Activated CD4-positive, alpha-beta memory T cell treated with anti-CD3 and anti-CD28 coated beads for 36 hours (primary cell): Measurements from ENCODE around the gene DCLRE1B. TPM values are rescaled to one million over a fixed set of nuclear protein-coding genes. Genes with fewer than 3 reads are reported as not detected.

Source experiments
- CTCF ChIA-PET: fragments of 350-600 bp; sonication (Branson Sonifier 250); formaldehyde crosslinking; loops from one replicate; lab custom pipeline; 2021; ENCODE audit warnings: antibody characterized with exemption, inconsistent platforms; lab: Charles Lee
- POLR2A ChIA-PET: fragments of 350-600 bp; sonication (Branson Sonifier 250); formaldehyde crosslinking; loops from one replicate; lab custom pipeline; 2021; ENCODE audit warnings: antibody characterized with exemption; lab: Charles Lee
- DNase-seq: peaks from one replicate; pipeline ENCODE4 v3.0.0-alpha.2; 2020
- H3K27ac Mint-ChIP-seq: one replicate; pipeline ENCODE4 v1.8.0; 2021; ENCODE audit warnings: mixed read lengths
- H3K27me3 Mint-ChIP-seq: one replicate; pipeline ENCODE4 v1.8.0; 2021; ENCODE audit warnings: mixed read lengths
- H3K36me3 Mint-ChIP-seq: one replicate; pipeline ENCODE4 v1.8.0; 2021; ENCODE audit warnings: mixed read lengths
- H3K4me1 Mint-ChIP-seq: one replicate; pipeline ENCODE4 v1.8.0; 2021; ENCODE audit warnings: low read depth, mixed read lengths
- H3K4me3 Mint-ChIP-seq: one replicate; pipeline ENCODE4 v1.8.0; 2021; ENCODE audit warnings: mild to moderate bottlenecking, mixed read lengths
- H3K9me3 Mint-ChIP-seq: one replicate; pipeline ENCODE4 v1.8.0; 2021; ENCODE audit warnings: mixed read lengths
- intact Hi-C: fragments of 100-400 bp; cut with micrococcal nuclease; formaldehyde crosslinking; loops from one replicate; pipeline ENCODE4 v1.15.1; 2023
- total RNA-seq, 2 experiments: library from RNA; stranded (reverse); gene quantifications; one replicate each; pipeline ENCODE4 v1.2.3, GENCODE V29; 2021

DCLRE1B gene
- total RNA-seq, 2 experiments from 2014 or later = 19.4 to 19.6 TPM

GRCh38 chr1:113904293-113904673, 843 bp upstream of the DCLRE1B start:
- no peak for DNase-seq
- Mint-ChIP-seq H3K27ac (peak overlapping the region; percentile 96), H3K27me3 (no peaks in the 10 kb centered on the region), H3K4me1 (peaks cover 42% of the 10 kb centered on the region), H3K36me3 (peaks cover 31% of the 10 kb centered on the region), H3K9me3 (no peaks in the 10 kb centered on the region), H3K4me3 (peak overlapping the region; percentile 94)
- POLR2A ChIA-PET = interaction anchor here (0.7 to 5.2 kb wide), 17 partner anchors 14 to 145 kb away, joined by 3 to 137 read pairs (median 4); partner anchors contain the start of genes HIPK1, PHTF1 and RSBN1
- CTCF ChIA-PET = interaction anchor here (0.9 to 5.5 kb wide), 16 partner anchors 8 to 832 kb away, joined by 3 to 56 read pairs (median 6); partner anchors contain the start of genes BCL2L15, HIPK1, LRIG2 and PHTF1
- intact Hi-C loops = loop anchor here (1.0 kb wide), 3 partner anchors 33 to 92 kb away; partner anchors contain the start of genes PTPN22 and RSBN1

DNA sequence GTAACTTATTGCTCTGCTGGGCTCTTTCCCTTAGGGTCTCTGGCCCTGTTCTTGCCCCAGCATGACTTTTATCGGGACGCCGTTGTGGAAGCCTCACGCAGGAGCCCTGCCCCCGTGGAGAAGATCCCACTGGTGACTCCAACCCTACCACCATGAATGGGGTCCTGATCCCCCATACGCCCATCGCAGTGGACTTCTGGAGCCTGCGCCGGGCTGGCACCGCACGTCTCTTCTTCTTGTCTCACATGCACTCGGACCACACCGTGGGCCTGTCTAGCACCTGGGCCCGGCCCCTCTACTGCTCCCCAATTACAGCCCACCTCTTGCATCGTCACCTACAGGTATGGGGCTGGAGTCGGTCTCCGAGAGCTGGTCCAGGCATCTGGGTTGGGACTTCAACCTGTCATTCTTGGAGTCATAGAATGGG, 322 bp downstream of the DCLRE1B start:
- Mint-ChIP-seq H3K4me1 (peaks cover 37% of the 10 kb centered on the region), H3K36me3 (peaks cover 30% of the 10 kb centered on the region), H3K4me3 (peak overlapping the region; percentile 94), H3K27me3 (no peaks in the 10 kb centered on the region), H3K27ac (peak overlapping the region; percentile 96), H3K9me3 (no peaks in the 10 kb centered on the region)
- ChIA-PET POLR2A (interaction anchor here (0.5 to 5.2 kb wide), 3 partner anchors 19 to 41 kb away, joined by 3 to 137 read pairs (median 4); partner anchors contain the start of gene HIPK1), CTCF (interaction anchor here (0.5 to 5.5 kb wide), 9 partner anchors 10 to 147 kb away, joined by 3 to 56 read pairs (median 7); partner anchors contain the start of genes BCL2L15, HIPK1 and PHTF1)
- intact Hi-C loops = loop anchor here (1.0 kb wide), 1 partner anchor 24 kb away; the partner anchor contains the start of gene HIPK1
- peak; percentile 42 for DNase-seq

DNA sequence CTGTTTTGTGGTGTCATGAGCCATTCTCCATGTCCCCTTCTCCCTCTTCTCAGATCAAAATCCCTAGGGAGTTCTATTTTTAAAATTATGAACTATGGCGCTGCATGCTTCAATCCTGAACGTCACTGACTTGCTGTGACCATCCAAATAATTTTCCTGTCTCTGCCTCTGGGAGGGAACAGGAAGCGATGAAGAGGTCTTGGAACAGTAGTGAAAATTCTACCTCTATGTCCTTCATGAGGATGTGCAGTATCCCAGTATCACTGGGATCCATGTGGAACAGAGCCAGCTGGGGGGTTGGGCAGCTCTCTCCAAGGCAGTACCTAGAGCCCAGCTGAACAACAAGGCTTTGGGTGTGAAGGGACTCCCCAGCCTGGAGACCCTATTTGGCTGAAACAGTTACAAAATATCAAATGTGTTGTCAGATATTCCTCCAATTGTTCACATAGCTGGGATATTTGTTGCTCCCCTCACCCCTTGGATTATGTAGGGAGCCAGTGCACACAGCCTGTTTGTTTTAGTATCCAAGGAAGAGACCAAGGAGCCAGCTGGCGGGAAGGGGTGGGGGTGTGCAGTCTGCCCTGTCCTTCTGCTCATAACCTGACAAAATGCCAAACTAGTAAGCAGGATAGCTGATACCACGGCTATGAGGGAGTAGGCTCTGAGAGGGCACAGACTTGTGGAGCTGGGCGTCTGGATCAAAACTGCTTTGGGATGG, 7.6 kb downstream of the DCLRE1B start:
- no peak for DNase-seq
- intact Hi-C loops = no loop called here
- peaks cover 5% of the 10 kb centered on the region for H3K4me1 Mint-ChIP-seq
- no peak overlapping the region for H3K4me3 Mint-ChIP-seq
- no peaks in the 10 kb centered on the region for H3K9me3 Mint-ChIP-seq
- CTCF ChIA-PET = interaction anchor here (0.7 to 0.8 kb wide), 3 partner anchors 9 to 23 kb away, joined by 3 read pairs; partner anchors contain the start of gene HIPK1
- H3K36me3 Mint-ChIP-seq = peaks cover 25% of the 10 kb centered on the region
- POLR2A ChIA-PET = no interaction called here
- no peak overlapping the region for H3K27ac Mint-ChIP-seq
- no peaks in the 10 kb centered on the region for H3K27me3 Mint-ChIP-seq

DNA sequence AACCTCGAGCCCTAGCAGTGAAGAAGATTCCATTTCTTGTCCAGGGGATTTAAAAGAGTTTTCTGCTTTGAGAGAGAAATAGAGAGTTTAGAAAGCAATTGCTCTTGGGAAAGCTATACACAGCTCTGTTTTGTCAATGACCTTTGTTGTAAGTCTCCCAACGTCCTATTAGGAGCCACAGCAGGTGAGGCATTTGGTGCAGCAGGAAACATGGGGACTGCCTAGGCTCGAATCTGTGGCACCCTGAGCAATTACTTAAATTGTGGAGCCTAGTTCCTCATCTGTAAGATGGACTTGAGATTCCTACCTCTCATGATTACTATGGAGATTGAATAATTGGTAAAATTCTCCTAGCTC, 8.2 kb downstream of the DCLRE1B start:
- H3K27me3 Mint-ChIP-seq = no peaks in the 10 kb centered on the region
- no peak overlapping the region for H3K4me3 Mint-ChIP-seq
- peaks cover 20% of the 10 kb centered on the region for H3K36me3 Mint-ChIP-seq
- CTCF ChIA-PET = interaction anchor here (0.7 kb wide), 2 partner anchors 16 to 24 kb away, joined by 3 read pairs; partner anchors contain the start of gene HIPK1
- H3K27ac Mint-ChIP-seq = no peak overlapping the region
- intact Hi-C loops = no loop called here
- no peak for DNase-seq
- POLR2A ChIA-PET = no interaction called here
- no peaks in the 10 kb centered on the region for H3K9me3 Mint-ChIP-seq
- peaks cover 9% of the 10 kb centered on the region for H3K4me1 Mint-ChIP-seq

DNA sequence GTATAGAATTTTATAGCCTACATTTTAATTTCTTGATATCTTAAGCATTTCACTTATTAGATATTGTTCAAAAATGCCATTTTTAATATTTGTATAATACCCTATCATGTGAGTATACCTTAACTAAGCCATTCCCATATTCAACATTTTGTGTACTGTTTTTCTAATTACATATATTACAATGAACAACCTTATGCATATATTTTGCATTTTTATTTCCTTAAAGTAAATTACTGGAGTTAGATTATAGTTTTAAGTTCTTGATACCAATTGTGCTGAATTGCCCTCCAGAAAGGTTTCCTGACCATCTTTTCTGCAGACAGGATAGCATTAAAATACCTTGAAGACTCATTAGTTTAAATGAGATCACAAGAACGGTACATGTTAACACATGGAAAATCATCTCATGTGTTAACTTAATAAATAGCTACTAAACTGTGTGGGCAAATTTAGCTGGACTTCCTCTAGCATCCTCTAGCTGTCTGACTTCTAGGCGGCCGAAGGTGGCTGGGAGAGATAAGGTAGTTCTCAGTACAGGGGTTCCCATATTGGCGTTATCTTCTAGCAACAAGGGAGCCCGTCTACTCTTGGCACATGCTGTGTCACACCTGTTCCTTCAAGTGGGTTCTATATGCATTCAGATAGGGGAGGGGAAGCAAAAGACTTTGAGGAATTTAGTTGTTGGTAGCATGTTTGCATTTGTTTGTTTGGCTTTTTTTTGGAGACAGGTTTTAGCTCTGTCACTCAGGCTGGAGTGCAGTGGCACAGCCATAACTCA, 8.9 kb downstream of the DCLRE1B start:
- POLR2A ChIA-PET = no interaction called here
- no peaks in the 10 kb centered on the region for H3K9me3 Mint-ChIP-seq

GRCh38 chr1:113916974-113917373, 11.8 kb downstream of the DCLRE1B start:
- Mint-ChIP-seq H3K27ac (no peak overlapping the region), H3K4me1 (peaks cover 7% of the 10 kb centered on the region), H3K36me3 (peaks cover under 1% of the 10 kb centered on the region), H3K27me3 (no peaks in the 10 kb centered on the region), H3K4me3 (no peak overlapping the region), H3K9me3 (no peaks in the 10 kb centered on the region)
- intact Hi-C loops = no loop called here
- no peak for DNase-seq
- ChIA-PET POLR2A (interaction anchor here (0.6 to 1.8 kb wide), 2 partner anchors 12 to 42 kb away, joined by 3 to 5 read pairs; partner anchors contain the start of gene HIPK1), CTCF (no interaction called here)

More for the DNA sequence above, 8.9 kb downstream of the DCLRE1B start:
- DNase-seq = no peak
- Mint-ChIP-seq H3K36me3 (peaks cover 18% of the 10 kb centered on the region), H3K4me3 (no peak overlapping the region), H3K4me1 (peaks cover 7% of the 10 kb centered on the region), H3K27me3 (no peaks in the 10 kb centered on the region), H3K27ac (no peak overlapping the region)
- intact Hi-C loops = no loop called here
- CTCF ChIA-PET = interaction anchor here (0.7 kb wide), 1 partner anchor 15 kb away, joined by 3 read pairs; the partner anchor contains the start of gene HIPK1

DNA sequence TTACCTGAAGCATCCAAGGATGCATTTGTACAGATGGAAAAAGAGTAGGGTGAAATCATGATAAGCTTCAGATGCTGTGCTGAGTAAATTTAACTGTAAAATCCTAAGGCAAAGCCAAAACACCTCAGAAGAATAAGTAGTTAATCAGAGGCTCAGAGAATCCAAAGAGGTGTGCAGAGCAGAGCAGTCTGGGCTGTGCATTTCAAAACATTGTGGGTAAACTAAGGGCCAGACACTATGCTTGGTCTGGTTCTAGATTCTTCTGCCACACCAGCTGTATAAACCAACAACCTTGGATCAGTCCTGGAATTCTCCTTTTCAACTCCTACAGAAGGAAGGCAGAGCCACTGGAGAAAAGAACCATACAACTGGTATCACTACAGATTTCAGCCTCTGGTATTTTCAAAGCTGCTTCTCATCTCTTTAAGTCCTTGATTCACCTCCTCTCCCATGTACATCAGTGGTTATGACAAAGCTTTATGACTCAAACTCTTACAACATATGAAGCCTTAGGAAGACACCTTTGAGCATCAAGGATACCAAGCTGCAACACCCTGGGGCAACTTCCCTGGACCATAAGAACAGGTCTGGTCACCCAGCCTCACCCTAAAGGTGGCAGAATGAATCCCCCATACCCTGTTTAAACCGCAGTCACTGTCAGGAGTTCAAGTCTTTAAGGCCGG, 12.4 kb downstream of the DCLRE1B start:
- ChIA-PET CTCF (no interaction called here), POLR2A (interaction anchor here (0.6 to 1.8 kb wide), 2 partner anchors 12 to 42 kb away, joined by 3 to 5 read pairs; partner anchors contain the start of gene HIPK1)
- H3K9me3 Mint-ChIP-seq = no peaks in the 10 kb centered on the region
- intact Hi-C loops = no loop called here
- no peak overlapping the region for H3K27ac Mint-ChIP-seq
- peaks cover 7% of the 10 kb centered on the region for H3K4me1 Mint-ChIP-seq
- no peaks in the 10 kb centered on the region for H3K27me3 Mint-ChIP-seq
- H3K4me3 Mint-ChIP-seq = no peak overlapping the region
- no peak for DNase-seq
- H3K36me3 Mint-ChIP-seq = no peaks in the 10 kb centered on the region

DNA sequence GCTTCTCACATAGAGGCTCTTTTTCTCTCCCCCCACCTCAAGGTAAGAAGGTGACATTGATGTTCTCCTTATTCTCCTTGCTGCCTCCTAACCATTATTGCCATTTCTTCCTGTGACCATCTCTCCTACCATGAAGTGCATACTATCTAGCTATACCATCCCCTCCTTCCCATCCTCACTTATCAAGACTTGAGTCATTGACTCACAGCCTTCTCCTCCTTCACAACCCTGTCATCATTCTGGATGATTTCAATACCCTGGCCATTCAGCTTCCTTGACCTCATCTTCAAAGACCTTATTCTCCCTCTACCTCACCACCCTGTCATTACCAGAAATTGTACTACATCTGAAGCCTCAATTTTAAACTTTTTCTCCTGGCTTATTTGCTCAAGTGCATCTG, 13.1 kb downstream of the DCLRE1B start:
- intact Hi-C loops = no loop called here
- no peak overlapping the region for H3K4me3 Mint-ChIP-seq
- no peaks in the 10 kb centered on the region for H3K36me3 Mint-ChIP-seq
- ChIA-PET CTCF (no interaction called here), POLR2A (interaction anchor here (1.8 kb wide), 1 partner anchor 11 kb away, joined by 5 read pairs; the partner anchor contains the start of gene HIPK1)
- H3K9me3 Mint-ChIP-seq = no peaks in the 10 kb centered on the region
- H3K27ac Mint-ChIP-seq = no peak overlapping the region
- no peak for DNase-seq
- H3K27me3 Mint-ChIP-seq = peaks cover 2% of the 10 kb centered on the region
- H3K4me1 Mint-ChIP-seq = peaks cover 6% of the 10 kb centered on the region

- intact Hi-C loops = no loop called here
- ChIA-PET POLR2A (no interaction called here), CTCF (interaction anchor here (1.3 kb wide), 1 partner anchor 13 kb away, joined by 3 read pairs; no protein-coding TSS in a partner anchor)
These were observed 17.8 kb downstream of the DCLRE1B start for GRCh38 chr1:113922957-113923356.

GRCh38 chr1:113924473-113924872, 19.3 kb downstream of the DCLRE1B start:
- intact Hi-C loops = no loop called here
- no peak for DNase-seq
- Mint-ChIP-seq H3K4me1 (peaks cover 14% of the 10 kb centered on the region), H3K4me3 (no peak overlapping the region), H3K36me3 (peaks cover 1% of the 10 kb centered on the region), H3K27ac (no peak overlapping the region), H3K9me3 (no peaks in the 10 kb centered on the region), H3K27me3 (peaks cover 3% of the 10 kb centered on the region)
- ChIA-PET CTCF (interaction anchor here (0.8 kb wide), 2 partner anchors 23 to 583 kb away, joined by 3 to 4 read pairs; no protein-coding TSS in a partner anchor), POLR2A (no interaction called here)

More at GRCh38 chr1:113922957-113923356, 17.8 kb downstream of the DCLRE1B start:
- H3K36me3 Mint-ChIP-seq = no peaks in the 10 kb centered on the region
- H3K27me3 Mint-ChIP-seq = peaks cover 3% of the 10 kb centered on the region
- no peaks in the 10 kb centered on the region for H3K9me3 Mint-ChIP-seq
- H3K4me1 Mint-ChIP-seq = peaks cover 10% of the 10 kb centered on the region
- H3K27ac Mint-ChIP-seq = no peak overlapping the region
- H3K4me3 Mint-ChIP-seq = no peak overlapping the region
- DNase-seq = no peak
